ENCODE measurements around the gene ZNF398.

ZNF398 gene

DNA sequence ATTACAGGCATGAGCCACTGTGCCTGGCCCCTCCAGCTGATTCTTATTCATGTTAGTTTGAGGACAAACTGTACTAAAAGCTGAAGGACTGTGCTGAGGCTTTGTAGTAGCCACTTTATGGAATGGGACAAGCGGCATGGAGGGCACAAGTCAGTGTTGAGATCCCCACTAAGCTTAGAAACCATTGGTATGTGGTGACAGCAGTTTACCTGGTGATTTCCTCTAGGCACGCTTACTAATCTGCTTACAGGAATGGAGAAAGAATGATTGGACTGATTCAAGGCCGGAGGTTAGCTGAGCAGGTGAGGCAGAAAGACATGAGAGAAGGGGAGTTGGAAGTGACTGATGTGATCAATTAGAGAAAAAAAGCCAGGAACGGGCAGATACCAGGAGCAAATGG lies 3.7 kb downstream of the ZNF398 start:
- DNase-seq (ENCODE audit: low spot score): peak; percentile 72

GRCh38 chr7:149153346-149153745 lies 6.1 kb downstream of the ZNF398 start:
- no peak for DNase-seq (ENCODE audit: low spot score)

DNA sequence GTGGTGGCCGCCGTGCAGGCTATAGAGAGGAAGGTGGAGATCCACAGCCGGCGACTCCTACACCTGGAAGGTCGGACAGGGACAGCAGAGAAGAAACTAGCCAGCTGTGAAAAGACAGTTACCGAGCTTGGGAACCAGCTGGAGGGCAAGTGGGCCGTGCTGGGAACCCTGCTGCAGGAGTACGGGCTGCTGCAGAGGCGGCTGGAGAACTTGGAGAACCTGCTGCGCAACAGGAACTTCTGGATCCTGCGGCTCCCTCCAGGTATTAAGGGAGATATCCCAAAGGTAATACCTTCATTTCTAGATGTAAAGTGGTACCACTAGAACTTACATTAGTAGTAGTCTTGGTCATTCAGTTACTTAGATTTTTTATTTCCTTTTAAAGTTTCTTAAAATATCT lies 6.8 kb downstream of the ZNF398 start:
- no peak for DNase-seq (ENCODE audit: low spot score)

DNA sequence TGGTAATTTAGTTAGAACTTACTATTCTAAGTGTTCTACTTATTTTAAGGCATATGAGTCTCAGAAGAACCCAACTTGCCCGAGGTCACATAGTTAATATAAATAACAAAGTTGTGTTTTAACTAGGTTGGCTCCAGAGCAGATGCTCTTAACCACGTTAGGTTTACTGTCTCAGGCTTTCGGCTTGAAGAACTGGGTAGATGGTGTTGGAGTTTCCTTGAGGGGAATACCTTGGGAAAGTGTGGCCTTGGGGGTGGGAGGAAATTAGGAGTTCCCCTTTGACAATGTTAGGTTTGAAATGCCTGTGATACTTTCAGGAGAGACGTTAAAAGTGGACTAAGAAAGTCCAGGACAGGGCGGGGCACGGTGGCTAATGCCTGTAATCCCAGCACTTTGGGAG lies 9.6 kb downstream of the ZNF398 start:
- peak; percentile 6 for DNase-seq (ENCODE audit: low spot score)

DNA sequence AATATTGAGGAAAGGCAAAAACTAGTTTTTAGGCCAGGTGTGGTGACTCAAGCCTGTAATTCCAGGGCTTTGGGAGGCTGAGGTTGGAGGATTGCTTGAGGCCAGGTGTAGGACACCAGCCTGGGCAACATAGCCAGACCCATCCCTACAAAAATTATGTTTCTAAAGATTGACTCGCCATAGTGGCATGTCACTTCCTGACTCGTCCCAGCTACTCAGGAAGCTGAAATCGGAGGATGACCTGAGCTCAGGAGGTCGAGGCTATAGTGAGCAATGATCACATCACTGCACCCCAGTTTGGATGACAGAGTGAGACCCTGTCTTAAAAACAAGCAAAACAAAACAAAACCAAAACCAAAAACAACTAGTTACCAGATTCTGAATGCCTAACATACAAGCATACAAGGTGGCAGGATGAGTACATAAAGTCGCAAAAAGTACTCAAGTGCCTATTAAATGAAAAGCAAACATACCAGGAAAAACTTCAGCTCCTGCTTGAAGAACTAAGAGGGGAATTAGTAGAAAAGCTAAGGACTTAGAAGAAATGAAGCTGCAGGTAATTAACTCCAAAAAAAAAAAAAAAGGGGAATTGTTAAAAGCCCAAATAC lies 14.1 kb downstream of the ZNF398 start:
- peak; percentile 81 for DNase-seq (ENCODE audit: low spot score)

GRCh38 chr7:149166142-149166541 lies 18.9 kb downstream of the ZNF398 start:
- DNase-seq (ENCODE audit: low spot score): no peak

- DNase-seq (ENCODE audit: low spot score): no peak
These were observed 19.5 kb downstream of the ZNF398 start for GRCh38 chr7:149166630-149167352.

GRCh38 chr7:149171892-149172533 lies 24.8 kb downstream of the ZNF398 start:
- peak; percentile 87 for DNase-seq (ENCODE audit: low spot score)

- no peak for DNase-seq (ENCODE audit: low spot score)
These were observed 25.3 kb downstream of the ZNF398 start for GRCh38 chr7:149172534-149172920.

DNA sequence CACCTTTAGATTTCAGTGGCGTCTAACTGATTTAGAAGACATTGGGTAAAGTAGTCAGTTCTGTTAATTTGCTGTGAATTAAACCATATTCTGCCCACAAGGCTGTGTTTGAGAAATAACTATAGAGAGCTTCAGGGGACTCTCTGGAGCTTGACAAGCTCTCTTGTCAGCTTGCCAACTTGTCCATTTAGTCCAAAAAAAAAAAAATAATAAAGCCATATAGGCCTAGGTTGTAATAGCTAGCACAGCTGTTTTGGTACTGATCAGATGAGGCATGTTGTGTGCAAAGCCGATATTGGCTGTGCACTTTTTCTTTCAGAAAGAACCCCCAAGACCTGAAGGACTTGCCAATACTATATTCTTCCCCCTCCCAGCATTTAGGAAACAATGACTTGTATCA lies 27.9 kb downstream of the ZNF398 start:
- no peak for DNase-seq (ENCODE audit: low spot score)

DNA sequence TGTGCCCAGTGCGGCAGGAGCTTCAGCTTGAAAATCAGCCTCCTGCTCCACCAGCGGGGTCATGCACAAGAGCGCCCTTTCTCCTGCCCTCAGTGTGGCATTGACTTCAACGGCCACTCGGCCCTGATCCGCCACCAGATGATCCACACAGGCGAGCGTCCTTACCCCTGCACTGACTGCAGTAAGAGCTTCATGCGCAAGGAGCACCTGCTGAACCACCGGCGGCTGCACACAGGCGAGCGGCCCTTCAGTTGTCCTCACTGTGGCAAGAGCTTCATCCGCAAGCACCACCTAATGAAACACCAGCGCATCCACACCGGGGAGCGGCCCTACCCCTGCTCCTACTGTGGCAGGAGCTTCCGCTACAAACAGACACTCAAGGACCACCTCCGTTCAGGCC lies 32.0 kb downstream of the ZNF398 start:
- DNase-seq (ENCODE audit: low spot score): no peak

- DNase-seq (ENCODE audit: low spot score): no peak
These were observed 33.6 kb downstream of the ZNF398 start for GRCh38 chr7:149180722-149181449.

GRCh38 chr7:149181450-149181790 lies 34.2 kb downstream of the ZNF398 start:
- DNase-seq (ENCODE audit: low spot score): no peak

DNA sequence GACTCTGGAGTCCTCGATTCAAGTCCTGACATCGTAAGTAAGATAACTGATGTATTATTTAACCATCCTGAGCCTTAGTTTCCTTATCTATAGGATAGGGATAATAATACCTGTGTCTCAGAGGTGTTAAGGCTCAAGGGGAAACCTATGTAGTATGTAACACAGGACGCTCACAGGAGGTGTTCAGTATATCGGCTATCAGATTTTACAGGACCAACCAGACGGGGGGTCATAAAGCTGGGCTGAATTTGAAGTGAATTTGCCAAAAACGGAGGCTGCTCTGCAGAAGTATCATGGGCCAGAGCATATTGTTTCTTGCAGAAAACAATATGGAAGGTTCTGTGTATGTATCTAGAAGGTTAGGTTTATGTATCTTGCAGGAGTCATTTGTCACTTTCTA lies 37.0 kb downstream of the ZNF398 start:
- no peak for DNase-seq (ENCODE audit: low spot score)

DNA sequence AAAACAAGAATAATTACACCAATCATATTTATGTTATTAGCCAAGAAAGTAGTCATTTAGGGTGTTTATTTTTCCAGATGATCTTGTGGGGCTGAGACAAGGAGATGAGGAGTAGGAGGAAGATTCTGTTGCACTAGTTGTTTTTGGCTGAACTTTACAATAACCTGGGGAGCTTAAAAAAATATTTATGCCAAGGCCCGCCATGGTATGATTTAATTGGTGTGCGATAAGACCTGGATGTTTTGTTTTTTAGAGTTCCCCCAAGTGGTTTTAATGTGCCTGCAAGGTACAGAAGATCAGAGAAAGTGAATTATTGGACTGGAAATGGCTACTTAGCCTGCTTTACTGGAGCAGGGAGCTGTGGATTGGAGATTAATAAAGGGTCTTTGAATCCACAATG lies 41.0 kb downstream of the ZNF398 start:
- no peak for DNase-seq (ENCODE audit: low spot score)

- DNase-seq (ENCODE audit: low spot score): no peak
These were observed 41.5 kb downstream of the ZNF398 start for GRCh38 chr7:149188637-149189259.

- no peak for DNase-seq (ENCODE audit: low spot score)
These were observed 44.6 kb downstream of the ZNF398 start for GRCh38 chr7:149191851-149192250.

- no peak for DNase-seq (ENCODE audit: low spot score)
These were observed 47.5 kb downstream of the ZNF398 start for GRCh38 chr7:149194799-149195179.

DNA sequence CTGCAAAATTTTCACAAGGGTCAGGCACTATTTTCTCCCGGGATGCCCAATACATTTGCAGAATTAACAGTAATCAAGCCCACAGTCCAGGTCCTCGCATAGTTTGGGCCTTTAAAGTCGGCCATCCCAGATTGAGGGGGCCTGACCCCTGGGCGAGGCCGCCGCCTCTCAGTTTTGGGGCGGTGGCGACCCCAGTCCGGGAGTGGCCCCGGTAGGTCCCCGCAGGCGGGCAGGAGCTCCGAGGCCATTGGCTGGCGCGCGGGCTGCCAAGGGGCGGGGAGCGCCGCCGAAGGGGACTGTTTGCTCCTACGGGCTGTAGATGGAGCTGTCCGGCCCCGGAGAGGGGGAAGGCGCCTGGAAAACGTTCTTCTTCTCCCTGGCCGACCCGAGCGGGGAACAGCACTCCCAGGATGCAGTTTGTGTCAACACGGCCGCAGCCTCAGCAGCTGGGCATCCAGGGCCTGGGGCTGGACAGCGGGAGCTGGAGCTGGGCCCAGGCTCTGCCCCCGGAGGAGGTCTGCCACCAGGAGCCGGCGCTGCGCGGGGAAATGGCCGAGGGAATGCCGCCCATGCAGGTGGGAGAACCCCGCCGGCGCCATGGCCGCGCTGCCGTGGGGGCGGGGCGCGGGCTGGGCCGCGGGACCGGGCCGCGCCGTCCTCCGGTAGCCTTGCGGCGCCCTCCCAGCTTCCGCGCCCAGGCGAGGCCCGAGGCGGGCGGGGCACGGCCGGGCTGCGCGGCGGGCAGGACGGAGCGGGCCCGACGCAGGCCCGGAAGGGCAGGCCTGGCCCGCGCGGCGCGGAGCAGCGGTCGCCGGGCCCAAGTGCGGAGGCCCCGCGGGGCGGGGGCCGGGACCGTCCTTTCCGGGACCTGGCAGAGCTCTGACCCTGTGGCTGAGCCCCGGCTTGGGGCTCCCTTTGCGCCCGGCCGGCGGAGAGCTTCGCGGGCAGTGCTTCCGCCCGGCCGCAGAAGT lies 48.2 kb downstream of the ZNF398 start, which contains the start of gene ZNF282:
ZNF282 (plus strand) TSS at position 367 of the 971 bp plus-strand sequence; CDS start at position 411, 44 bp downstream.
- DNase-seq (ENCODE audit: low spot score): peak; percentile 92

GRCh38 chr7:149196151-149196704 lies 49.0 kb downstream of the ZNF398 start:
- DNase-seq (ENCODE audit: low spot score): peak; percentile 13

DNA sequence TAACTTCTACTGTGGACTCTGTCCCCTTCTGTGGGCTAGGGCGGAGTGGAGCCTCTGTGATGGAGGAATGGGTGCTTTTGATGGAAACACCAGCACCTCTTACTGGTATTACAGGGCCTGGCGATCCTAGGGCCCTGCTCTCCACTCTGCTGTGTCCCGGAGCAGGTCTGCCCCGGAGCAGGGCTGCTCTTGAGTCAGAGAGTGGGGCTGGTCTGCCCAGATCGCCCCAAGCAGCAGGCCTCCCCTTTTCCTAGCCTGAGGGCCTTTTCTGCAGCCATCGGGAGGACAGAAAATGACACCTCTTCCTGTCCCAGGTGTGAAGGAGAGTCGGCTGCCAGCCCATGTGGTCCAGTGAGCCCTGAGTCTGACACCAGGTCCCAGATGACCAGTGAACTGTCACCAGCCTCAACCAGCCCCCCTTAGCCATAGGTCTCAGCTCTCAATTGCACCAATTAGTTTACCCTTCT lies 49.5 kb downstream of the ZNF398 start:
- DNase-seq (ENCODE audit: low spot score): peak; percentile 45

Data from kidney tubule cell (primary cell).